ENCODE data around the gene ARFGAP3. TPM values are rescaled to one million over a fixed set of nuclear protein-coding genes. Genes with fewer than 3 reads are reported as not detected.

ARFGAP3 gene
- total and polyA plus RNA-seq, 2 experiments from 2014 or later = 14.8 to 19.1 TPM

DNA sequence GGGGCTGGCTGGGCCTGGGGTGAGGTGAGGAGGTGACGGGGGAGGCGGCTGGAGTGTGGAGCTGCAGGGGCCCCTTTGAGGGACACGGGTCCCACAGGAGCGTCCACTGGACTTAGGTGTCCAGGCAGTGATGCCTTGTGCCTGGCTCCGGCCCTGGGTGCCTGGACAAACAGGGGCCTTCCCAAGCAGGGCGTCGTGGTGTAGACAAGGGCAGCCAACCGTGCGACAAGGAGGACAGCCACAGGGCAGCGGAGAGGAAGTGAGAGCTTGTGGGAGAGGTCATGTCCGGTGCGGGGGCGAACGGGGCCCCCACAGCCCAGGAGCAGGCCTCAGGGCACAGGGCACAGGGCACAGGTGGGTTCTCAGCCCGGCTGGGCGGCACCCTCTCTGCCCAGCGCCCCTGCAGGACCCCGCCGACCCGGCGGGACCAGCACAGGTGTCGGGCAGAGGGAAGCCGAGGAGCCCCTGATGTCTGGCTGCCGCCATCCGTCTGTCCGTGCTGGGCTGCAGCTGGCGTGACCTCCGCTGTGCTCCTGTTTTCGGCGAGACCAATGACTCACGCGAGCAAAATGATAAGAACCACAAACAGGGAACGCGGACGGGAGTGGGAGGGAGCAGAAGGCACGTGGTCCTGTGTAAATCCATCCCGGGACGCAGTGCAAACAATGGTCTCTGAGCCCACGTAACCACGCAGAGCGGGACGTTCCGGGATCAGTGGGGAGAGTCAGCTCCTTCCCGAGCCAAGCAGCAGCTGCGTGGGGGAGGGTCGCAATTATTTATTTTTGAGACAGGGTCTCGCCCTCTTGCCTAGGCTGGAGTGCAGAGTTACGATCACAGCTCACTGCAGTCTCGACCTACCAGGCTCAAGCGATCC, 87.3 kb downstream of the ARFGAP3 start:
- H3K4me2 ChIP-seq = no peak overlapping the region
- peak overlapping the region; percentile 76 for H2AFZ ChIP-seq
- no peak overlapping the region for H3K27ac Mint-ChIP-seq
- H3K4me1 ChIP-seq (ENCODE audit: insufficient read depth) = no peaks in the 10 kb centered on the region; the same call in 1 of the 2 replicates
- H3K4me3 Mint-ChIP-seq = no peak overlapping the region
- no peak overlapping the region for H3K4me3 ChIP-seq
- H3K79me2 ChIP-seq (replicated peaks; ENCODE audit: insufficient read depth) = no peaks in the 10 kb centered on the region
- H3K4me1 Mint-ChIP-seq = peaks cover 10% of the 10 kb centered on the region; the same call in 2 of the 3 replicates
- no peak overlapping the region for H3K27ac ChIP-seq (ENCODE audit: low read depth)
- H3F3A ChIP-seq (replicated peaks; ENCODE audit: low read depth) = no peaks in the 10 kb centered on the region
- TF ChIP-seq JUNB (IDR thresholded peaks at IDR 0.05; ENCODE audit: unreplicated experiment) (no peak), ZNF331 (CRISPR knock-in tag; IDR thresholded peaks at IDR 0.05; ENCODE audit: low read depth) (no peak), POLR2AphosphoS5 (IDR thresholded peaks at IDR 0.05; ENCODE audit: low read depth) (no peak), STAT1 (IDR thresholded peaks at IDR 0.05; ENCODE audit: unreplicated experiment) (no peak), CREB1 (CRISPR knock-in tag; IDR thresholded peaks at IDR 0.05; ENCODE audit: low read depth) (no peak), EZH2 (IDR thresholded peaks at IDR 0.05; ENCODE audit: low read depth, unreplicated experiment) (no peak), EZH2phosphoT487 (IDR thresholded peaks at IDR 0.05; ENCODE audit: unreplicated experiment) (no peak), ZNF114 (CRISPR knock-in tag; IDR thresholded peaks at IDR 0.05) (no peak), NANOG (IDR thresholded peaks at IDR 0.05; ENCODE audit: borderline replicate concordance) (no peak)
- TF ChIP-seq, protein P1, sequence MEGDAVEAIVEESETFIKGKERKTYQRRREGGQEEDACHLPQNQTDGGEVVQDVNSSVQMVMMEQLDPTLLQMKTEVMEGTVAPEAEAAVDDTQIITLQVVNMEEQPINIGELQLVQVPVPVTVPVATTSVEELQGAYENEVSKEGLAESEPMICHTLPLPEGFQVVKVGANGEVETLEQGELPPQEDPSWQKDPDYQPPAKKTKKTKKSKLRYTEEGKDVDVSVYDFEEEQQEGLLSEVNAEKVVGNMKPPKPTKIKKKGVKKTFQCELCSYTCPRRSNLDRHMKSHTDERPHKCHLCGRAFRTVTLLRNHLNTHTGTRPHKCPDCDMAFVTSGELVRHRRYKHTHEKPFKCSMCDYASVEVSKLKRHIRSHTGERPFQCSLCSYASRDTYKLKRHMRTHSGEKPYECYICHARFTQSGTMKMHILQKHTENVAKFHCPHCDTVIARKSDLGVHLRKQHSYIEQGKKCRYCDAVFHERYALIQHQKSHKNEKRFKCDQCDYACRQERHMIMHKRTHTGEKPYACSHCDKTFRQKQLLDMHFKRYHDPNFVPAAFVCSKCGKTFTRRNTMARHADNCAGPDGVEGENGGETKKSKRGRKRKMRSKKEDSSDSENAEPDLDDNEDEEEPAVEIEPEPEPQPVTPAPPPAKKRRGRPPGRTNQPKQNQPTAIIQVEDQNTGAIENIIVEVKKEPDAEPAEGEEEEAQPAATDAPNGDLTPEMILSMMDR (conservative IDR thresholded peaks at IDR 0.05; ENCODE audit: low read depth in 2 of 2) = no peak
- TF ChIP-seq, protein P2, sequence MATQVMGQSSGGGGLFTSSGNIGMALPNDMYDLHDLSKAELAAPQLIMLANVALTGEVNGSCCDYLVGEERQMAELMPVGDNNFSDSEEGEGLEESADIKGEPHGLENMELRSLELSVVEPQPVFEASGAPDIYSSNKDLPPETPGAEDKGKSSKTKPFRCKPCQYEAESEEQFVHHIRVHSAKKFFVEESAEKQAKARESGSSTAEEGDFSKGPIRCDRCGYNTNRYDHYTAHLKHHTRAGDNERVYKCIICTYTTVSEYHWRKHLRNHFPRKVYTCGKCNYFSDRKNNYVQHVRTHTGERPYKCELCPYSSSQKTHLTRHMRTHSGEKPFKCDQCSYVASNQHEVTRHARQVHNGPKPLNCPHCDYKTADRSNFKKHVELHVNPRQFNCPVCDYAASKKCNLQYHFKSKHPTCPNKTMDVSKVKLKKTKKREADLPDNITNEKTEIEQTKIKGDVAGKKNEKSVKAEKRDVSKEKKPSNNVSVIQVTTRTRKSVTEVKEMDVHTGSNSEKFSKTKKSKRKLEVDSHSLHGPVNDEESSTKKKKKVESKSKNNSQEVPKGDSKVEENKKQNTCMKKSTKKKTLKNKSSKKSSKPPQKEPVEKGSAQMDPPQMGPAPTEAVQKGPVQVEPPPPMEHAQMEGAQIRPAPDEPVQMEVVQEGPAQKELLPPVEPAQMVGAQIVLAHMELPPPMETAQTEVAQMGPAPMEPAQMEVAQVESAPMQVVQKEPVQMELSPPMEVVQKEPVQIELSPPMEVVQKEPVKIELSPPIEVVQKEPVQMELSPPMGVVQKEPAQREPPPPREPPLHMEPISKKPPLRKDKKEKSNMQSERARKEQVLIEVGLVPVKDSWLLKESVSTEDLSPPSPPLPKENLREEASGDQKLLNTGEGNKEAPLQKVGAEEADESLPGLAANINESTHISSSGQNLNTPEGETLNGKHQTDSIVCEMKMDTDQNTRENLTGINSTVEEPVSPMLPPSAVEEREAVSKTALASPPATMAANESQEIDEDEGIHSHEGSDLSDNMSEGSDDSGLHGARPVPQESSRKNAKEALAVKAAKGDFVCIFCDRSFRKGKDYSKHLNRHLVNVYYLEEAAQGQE (IDR thresholded peaks at IDR 0.05; ENCODE audit: unreplicated experiment) = no peak
- TF ChIP-seq, protein P3, sequence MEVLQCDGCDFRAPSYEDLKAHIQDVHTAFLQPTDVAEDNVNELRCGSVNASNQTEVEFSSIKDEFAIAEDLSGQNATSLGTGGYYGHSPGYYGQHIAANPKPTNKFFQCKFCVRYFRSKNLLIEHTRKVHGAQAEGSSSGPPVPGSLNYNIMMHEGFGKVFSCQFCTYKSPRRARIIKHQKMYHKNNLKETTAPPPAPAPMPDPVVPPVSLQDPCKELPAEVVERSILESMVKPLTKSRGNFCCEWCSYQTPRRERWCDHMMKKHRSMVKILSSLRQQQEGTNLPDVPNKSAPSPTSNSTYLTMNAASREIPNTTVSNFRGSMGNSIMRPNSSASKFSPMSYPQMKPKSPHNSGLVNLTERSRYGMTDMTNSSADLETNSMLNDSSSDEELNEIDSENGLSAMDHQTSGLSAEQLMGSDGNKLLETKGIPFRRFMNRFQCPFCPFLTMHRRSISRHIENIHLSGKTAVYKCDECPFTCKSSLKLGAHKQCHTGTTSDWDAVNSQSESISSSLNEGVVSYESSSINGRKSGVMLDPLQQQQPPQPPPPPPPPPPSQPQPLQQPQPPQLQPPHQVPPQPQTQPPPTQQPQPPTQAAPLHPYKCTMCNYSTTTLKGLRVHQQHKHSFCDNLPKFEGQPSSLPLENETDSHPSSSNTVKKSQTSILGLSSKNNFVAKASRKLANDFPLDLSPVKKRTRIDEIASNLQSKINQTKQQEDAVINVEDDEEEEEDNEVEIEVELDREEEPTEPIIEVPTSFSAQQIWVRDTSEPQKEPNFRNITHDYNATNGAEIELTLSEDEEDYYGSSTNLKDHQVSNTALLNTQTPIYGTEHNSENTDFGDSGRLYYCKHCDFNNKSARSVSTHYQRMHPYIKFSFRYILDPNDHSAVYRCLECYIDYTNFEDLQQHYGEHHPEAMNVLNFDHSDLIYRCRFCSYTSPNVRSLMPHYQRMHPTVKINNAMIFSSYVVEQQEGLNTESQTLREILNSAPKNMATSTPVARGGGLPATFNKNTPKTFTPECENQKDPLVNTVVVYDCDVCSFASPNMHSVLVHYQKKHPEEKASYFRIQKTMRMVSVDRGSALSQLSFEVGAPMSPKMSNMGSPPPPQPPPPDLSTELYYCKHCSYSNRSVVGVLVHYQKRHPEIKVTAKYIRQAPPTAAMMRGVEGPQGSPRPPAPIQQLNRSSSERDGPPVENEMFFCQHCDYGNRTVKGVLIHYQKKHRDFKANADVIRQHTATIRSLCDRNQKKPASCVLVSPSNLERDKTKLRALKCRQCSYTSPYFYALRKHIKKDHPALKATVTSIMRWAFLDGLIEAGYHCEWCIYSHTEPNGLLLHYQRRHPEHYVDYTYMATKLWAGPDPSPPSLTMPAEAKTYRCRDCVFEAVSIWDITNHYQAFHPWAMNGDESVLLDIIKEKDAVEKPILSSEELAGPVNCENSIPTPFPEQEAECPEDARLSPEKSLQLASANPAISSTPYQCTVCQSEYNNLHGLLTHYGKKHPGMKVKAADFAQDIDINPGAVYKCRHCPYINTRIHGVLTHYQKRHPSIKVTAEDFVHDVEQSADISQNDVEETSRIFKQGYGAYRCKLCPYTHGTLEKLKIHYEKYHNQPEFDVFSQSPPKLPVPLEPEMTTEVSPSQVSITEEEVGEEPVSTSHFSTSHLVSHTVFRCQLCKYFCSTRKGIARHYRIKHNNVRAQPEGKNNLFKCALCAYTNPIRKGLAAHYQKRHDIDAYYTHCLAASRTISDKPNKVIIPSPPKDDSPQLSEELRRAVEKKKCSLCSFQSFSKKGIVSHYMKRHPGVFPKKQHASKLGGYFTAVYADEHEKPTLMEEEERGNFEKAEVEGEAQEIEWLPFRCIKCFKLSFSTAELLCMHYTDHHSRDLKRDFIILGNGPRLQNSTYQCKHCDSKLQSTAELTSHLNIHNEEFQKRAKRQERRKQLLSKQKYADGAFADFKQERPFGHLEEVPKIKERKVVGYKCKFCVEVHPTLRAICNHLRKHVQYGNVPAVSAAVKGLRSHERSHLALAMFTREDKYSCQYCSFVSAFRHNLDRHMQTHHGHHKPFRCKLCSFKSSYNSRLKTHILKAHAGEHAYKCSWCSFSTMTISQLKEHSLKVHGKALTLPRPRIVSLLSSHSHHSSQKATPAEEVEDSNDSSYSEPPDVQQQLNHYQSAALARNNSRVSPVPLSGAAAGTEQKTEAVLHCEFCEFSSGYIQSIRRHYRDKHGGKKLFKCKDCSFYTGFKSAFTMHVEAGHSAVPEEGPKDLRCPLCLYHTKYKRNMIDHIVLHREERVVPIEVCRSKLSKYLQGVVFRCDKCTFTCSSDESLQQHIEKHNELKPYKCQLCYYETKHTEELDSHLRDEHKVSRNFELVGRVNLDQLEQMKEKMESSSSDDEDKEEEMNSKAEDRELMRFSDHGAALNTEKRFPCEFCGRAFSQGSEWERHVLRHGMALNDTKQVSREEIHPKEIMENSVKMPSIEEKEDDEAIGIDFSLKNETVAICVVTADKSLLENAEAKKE (CRISPR knock-in tag; IDR thresholded peaks at IDR 0.05) = no peak
- TF ChIP-seq, protein P4, sequence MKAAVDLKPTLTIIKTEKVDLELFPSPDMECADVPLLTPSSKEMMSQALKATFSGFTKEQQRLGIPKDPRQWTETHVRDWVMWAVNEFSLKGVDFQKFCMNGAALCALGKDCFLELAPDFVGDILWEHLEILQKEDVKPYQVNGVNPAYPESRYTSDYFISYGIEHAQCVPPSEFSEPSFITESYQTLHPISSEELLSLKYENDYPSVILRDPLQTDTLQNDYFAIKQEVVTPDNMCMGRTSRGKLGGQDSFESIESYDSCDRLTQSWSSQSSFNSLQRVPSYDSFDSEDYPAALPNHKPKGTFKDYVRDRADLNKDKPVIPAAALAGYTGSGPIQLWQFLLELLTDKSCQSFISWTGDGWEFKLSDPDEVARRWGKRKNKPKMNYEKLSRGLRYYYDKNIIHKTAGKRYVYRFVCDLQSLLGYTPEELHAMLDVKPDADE (IDR thresholded peaks at IDR 0.05) = no peak
- DNase-seq (ENCODE audit: low spot score) = no peak
- no peaks in the 10 kb centered on the region for H3K36me3 Mint-ChIP-seq (ENCODE audit: low read depth)
- no peaks in the 10 kb centered on the region for H4K20me1 ChIP-seq (replicated peaks; ENCODE audit: insufficient read depth)
- H3K27me3 Mint-ChIP-seq (ENCODE audit: insufficient read depth, low read depth, poor library complexity) = peaks cover 4% of the 10 kb centered on the region
- no peaks in the 10 kb centered on the region for H3K36me3 ChIP-seq (ENCODE audit: insufficient read depth)
- no peaks in the 10 kb centered on the region for H3K27me3 ChIP-seq (ENCODE audit: insufficient read depth)
- H3K9me3 Mint-ChIP-seq = no peaks in the 10 kb centered on the region
- H3K9me2 ChIP-seq (ENCODE audit: insufficient read depth) = no peaks in the 10 kb centered on the region
- no peak for ATAC-seq

Measured in GM23338 (cell line).